HCT116 (cell line): ENCODE measurements around the gene DAPK2. TPM values are rescaled to one million over a fixed set of nuclear protein-coding genes. Genes with fewer than 3 reads are reported as not detected.

ENCODE experiments used
- ATAC-seq: fragments of 200-7000 bp; cut with Tn5 transposase; 2 replicates; pipeline ENCODE4 v1.9.1; 2020; ENCODE audit warnings: mild to moderate bottlenecking, moderate library complexity
- BruUV-seq: library from RNA; stranded (reverse); fragments of 400-500 nt; replicated peaks from 2 replicates; lab custom pipeline; 2021; lab: Mats Ljungman, UMichigan
- CTCF ChIA-PET: fragments of 300-600 bp; sonication (Branson Sonifier 250); formaldehyde crosslinking; loops from one replicate; lab custom pipeline; 2021; ENCODE audit warnings: antibody characterized with exemption; lab: Charles Lee
- POLR2A ChIA-PET: fragments of 300-600, 350-600 bp; sonication (Branson Sonifier 250); formaldehyde crosslinking; loops from one replicate; lab custom pipeline; 2021; ENCODE audit warnings: antibody characterized with exemption; lab: Charles Lee
- RAD21 ChIA-PET, 2 experiments: fragments of 300-600 bp; sonication (Branson Sonifier 250); formaldehyde crosslinking; loops; one replicate each; lab custom pipeline; 2023; ENCODE audit warnings: low total read pairs in 2 of 2; ENCODE audit not compliant: uncharacterized antibody in 2 of 2, unreplicated experiment in 2 of 2, low non-redundant PET in 1 of 2; lab: Charles Lee
- DNase-seq: peaks from one replicate; pipeline ENCODE4 v3.0.0-alpha.2; 2010; ENCODE audit warnings: low read depth, low spot score
- H2AFZ ChIP-seq: fragments of 200-600 bp; shearing (Covaris generic), sonication (generic); 2 replicates; pipeline ENCODE4 v1.6.1; 2017; ENCODE audit warnings: low read depth, mixed run types, mixed read lengths, antibody characterized with exemption, low read length; ENCODE audit not compliant: poor library complexity, severe bottlenecking
- H3K27ac ChIP-seq: 2 replicates; pipeline ENCODE4 v1.5.1; 2012; ENCODE audit warnings: low read depth, low read length
- H3K27me3 ChIP-seq: fragments of 200-600 bp; sonication (generic); 2 replicates; pipeline ENCODE4 v1.6.1; 2016; ENCODE audit warnings: mixed run types, low read length, mixed read lengths; ENCODE audit not compliant: insufficient read depth
- H3K36me3 ChIP-seq, 2 experiments: fragments of 200-500 bp in 1 of 2; fragments of 200-600 bp in 1 of 2; sonication (Bioruptor generic) in 1 of 2; sonication (generic) in 1 of 2; 2 replicates each; pipeline versions ENCODE4 v1.5.1 to v1.6.1; 2014 to 2016; ENCODE audit warnings: low read length in 2 of 2, inconsistent platforms in 1 of 2, mixed read lengths in 1 of 2, mixed run types in 1 of 2; ENCODE audit not compliant: insufficient read depth in 2 of 2, control insufficient read depth in 1 of 2
- H3K4me1 ChIP-seq, 2 experiments: fragments of 200-600 bp in 1 of 2; sonication (generic) in 1 of 2; 2 replicates each; pipeline versions ENCODE4 v1.5.1 to v1.6.1; 2012 to 2017; ENCODE audit warnings: low read length in 2 of 2, inconsistent platforms in 1 of 2, mild to moderate bottlenecking in 1 of 2, mixed read lengths in 1 of 2, mixed run types in 1 of 2, moderate library complexity in 1 of 2; ENCODE audit not compliant: insufficient read depth in 2 of 2, control insufficient read depth in 1 of 2
- H3K4me2 ChIP-seq: fragments of 200-600 bp; sonication (generic); 2 replicates; pipeline ENCODE4 v1.6.1; 2017; ENCODE audit warnings: mixed run types, low read length, mixed read lengths
- H3K4me3 ChIP-seq, 2 experiments: fragments of 200-600 bp in 1 of 2; sonication (generic) in 1 of 2; replicated peaks in 1 of 2; 2 replicates each; pipeline ENCODE4 v1.5.1; 2011 to 2016; ENCODE audit warnings: low read length in 2 of 2, control low read depth in 1 of 2, low read depth in 1 of 2, mild to moderate bottlenecking in 1 of 2, mixed read lengths in 1 of 2, mixed run types in 1 of 2
- H3K79me2 ChIP-seq: fragments of 200-600 bp; sonication (generic); 2 replicates; pipeline ENCODE4 v1.6.1; 2017; ENCODE audit warnings: mild to moderate bottlenecking, mixed run types, low read length, moderate library complexity, mixed read lengths; ENCODE audit not compliant: insufficient read depth
- H3K9ac ChIP-seq: fragments of 200-600 bp; sonication (generic); 2 replicates; pipeline ENCODE4 v1.6.1; 2016; ENCODE audit warnings: low read length, mixed read lengths
- H3K9me2 ChIP-seq: fragments of 200-600 bp; sonication (generic), shearing (Covaris generic); 2 replicates; pipeline ENCODE4 v1.6.1; 2017; ENCODE audit warnings: mixed run types, mild to moderate bottlenecking, moderate library complexity; ENCODE audit not compliant: insufficient read depth
- H3K9me3 ChIP-seq, 2 experiments: fragments of 200-500 bp in 1 of 2; fragments of 200-600 bp in 1 of 2; sonication (Bioruptor generic) in 1 of 2; sonication (generic) in 1 of 2; 2 replicates each; pipeline ENCODE4 v1.6.1; 2014 to 2017; ENCODE audit warnings: low read length in 2 of 2, mixed read lengths in 2 of 2, inconsistent platforms in 1 of 2, low read depth in 1 of 2, mild to moderate bottlenecking in 1 of 2, mixed run types in 1 of 2, moderate library complexity in 1 of 2; ENCODE audit not compliant: control insufficient read depth in 1 of 2, insufficient read depth in 1 of 2
- H4K20me1 ChIP-seq: fragments of 200-600 bp; sonication (generic), shearing (Covaris generic); 2 replicates; pipeline ENCODE4 v1.6.1; 2017; ENCODE audit warnings: mixed run types, mild to moderate bottlenecking, moderate library complexity; ENCODE audit not compliant: insufficient read depth
- EGR1 ChIP-seq: IDR thresholded peaks from 2 replicates; pipeline ENCODE4 v1.6.1; 2012; ENCODE audit warnings: low read depth
- ELF1 ChIP-seq: IDR thresholded peaks from 2 replicates; pipeline ENCODE4 v1.6.1; 2012; ENCODE audit warnings: low read depth, borderline replicate concordance
- EZH2 ChIP-seq: fragments of 200-600 bp; sonication (generic); IDR thresholded peaks from 2 replicates; pipeline ENCODE4 v1.6.1; 2017; ENCODE audit warnings: antibody characterized with exemption, mixed run types
- EZH2phosphoT487 ChIP-seq: fragments of 200-600 bp; IDR thresholded peaks from 2 replicates; pipeline ENCODE4 v1.6.1; 2018; ENCODE audit warnings: antibody characterized with exemption, borderline replicate concordance
- FOSL1 ChIP-seq: IDR thresholded peaks from 2 replicates; pipeline ENCODE4 v1.6.1; 2012; ENCODE audit warnings: low read depth
- JUND ChIP-seq: IDR thresholded peaks from 2 replicates; pipeline ENCODE4 v1.6.1; 2012
- POLR2AphosphoS5 ChIP-seq: IDR thresholded peaks from 2 replicates; pipeline ENCODE4 v1.6.1; 2011; ENCODE audit warnings: mild to moderate bottlenecking, low read depth, low read length, moderate library complexity
- RAD21 ChIP-seq: IDR thresholded peaks from 2 replicates; pipeline ENCODE4 v1.6.1; 2012; ENCODE audit warnings: low read depth, mild to moderate bottlenecking
- SIN3A ChIP-seq: IDR thresholded peaks from 2 replicates; pipeline ENCODE4 v1.6.1; 2012; ENCODE audit warnings: low read depth
- SP1 ChIP-seq: IDR thresholded peaks from 2 replicates; pipeline ENCODE4 v1.6.1; 2012; ENCODE audit warnings: low read depth
- SRF ChIP-seq: IDR thresholded peaks from 2 replicates; pipeline ENCODE4 v1.6.1; 2012; ENCODE audit warnings: low read depth
- YY1 ChIP-seq: IDR thresholded peaks from 2 replicates; pipeline ENCODE4 v1.6.1; 2011; ENCODE audit warnings: low read length, low read depth, moderate library complexity, mild to moderate bottlenecking; ENCODE audit not compliant: insufficient replicate concordance; ENCODE audit errors: extremely low read depth
- ZNF274 ChIP-seq: fragments of 200-500 bp; sonication (Bioruptor generic); IDR thresholded peaks from 2 replicates; pipeline ENCODE4 v1.6.1; 2014; ENCODE audit warnings: mild to moderate bottlenecking, low read depth, low read length, inconsistent platforms
- intact Hi-C: fragments of 100-400 bp; cut with micrococcal nuclease; formaldehyde crosslinking; loops from 2 replicates; pipeline ENCODE4 v1.10.0; 2022
- total RNA-seq: library from RNA; stranded (reverse); gene quantifications from one replicate; pipeline ENCODE4 v1.2.1, GENCODE V29; 2021; ENCODE audit not compliant: unreplicated experiment
- TF ChIP-seq, protein P1 (sequence below): IDR thresholded peaks from 2 replicates; pipeline ENCODE4 v1.6.1; 2012
- TF ChIP-seq, protein P2 (sequence below), 3 experiments: fragments of 200-600 bp in 1 of 3; sonication (generic) in 1 of 3; IDR thresholded peaks in 2 of 3; conservative IDR thresholded peaks in 1 of 3; 2 replicates each; pipeline ENCODE4 v1.5.1; 2012 to 2017; ENCODE audit warnings: low read depth in 2 of 3, low read length in 2 of 3, antibody characterized with exemption in 1 of 3, borderline replicate concordance in 1 of 3, control low read depth in 1 of 3, mild to moderate bottlenecking in 1 of 3, mixed read lengths in 1 of 3, mixed run types in 1 of 3, moderate library complexity in 1 of 3; ENCODE audit not compliant: insufficient read depth in 1 of 3
- TF ChIP-seq, protein P3 (sequence below): IDR thresholded peaks from 2 replicates; pipeline ENCODE4 v1.6.1; 2012
- TF ChIP-seq, protein P4 (sequence below): IDR thresholded peaks from 2 replicates; pipeline ENCODE4 v1.6.1; 2011; ENCODE audit warnings: mild to moderate bottlenecking, low read length, moderate library complexity; ENCODE audit not compliant: insufficient replicate concordance; ENCODE audit errors: extremely low read depth

DAPK2 gene
- total RNA-seq, 1 experiment from 2014 or later = 4.8 TPM

DNA sequence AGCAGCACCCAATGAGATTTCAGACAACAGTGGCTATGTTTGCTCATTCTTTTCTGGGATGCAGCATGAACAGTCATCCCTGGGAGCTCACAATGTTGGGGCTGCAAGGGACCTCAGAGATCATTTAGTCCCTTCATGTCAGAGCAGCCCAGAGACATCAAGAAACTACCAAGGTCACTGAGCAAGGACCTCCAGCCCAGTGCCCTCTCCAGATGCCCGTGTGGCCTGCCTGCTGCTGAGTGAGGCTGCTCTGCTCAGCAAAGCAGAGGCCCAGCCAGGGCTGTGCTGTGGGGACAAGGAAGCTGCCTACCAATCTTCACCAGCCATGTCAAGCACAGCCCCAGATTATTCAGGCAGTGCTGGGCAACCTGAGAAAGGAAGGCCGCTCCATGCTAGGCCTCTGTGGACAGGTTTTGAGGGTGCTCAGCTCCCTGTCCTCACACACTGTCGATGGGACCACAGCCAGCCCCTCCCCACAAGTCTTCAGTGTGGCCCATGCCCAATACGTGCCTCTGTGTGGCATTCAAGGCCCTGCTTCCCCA is 99.7 kb downstream of the DAPK2 start (continued):
- TF ChIP-seq EGR1 (no peak), ELF1 (no peak), EZH2 (no peak), SIN3A (no peak), SP1 (no peak), JUND (no peak), EZH2phosphoT487 (no peak)
- TF ChIP-seq, protein P1, sequence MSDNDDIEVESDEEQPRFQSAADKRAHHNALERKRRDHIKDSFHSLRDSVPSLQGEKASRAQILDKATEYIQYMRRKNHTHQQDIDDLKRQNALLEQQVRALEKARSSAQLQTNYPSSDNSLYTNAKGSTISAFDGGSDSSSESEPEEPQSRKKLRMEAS = no peak
- TF ChIP-seq, protein P2, sequence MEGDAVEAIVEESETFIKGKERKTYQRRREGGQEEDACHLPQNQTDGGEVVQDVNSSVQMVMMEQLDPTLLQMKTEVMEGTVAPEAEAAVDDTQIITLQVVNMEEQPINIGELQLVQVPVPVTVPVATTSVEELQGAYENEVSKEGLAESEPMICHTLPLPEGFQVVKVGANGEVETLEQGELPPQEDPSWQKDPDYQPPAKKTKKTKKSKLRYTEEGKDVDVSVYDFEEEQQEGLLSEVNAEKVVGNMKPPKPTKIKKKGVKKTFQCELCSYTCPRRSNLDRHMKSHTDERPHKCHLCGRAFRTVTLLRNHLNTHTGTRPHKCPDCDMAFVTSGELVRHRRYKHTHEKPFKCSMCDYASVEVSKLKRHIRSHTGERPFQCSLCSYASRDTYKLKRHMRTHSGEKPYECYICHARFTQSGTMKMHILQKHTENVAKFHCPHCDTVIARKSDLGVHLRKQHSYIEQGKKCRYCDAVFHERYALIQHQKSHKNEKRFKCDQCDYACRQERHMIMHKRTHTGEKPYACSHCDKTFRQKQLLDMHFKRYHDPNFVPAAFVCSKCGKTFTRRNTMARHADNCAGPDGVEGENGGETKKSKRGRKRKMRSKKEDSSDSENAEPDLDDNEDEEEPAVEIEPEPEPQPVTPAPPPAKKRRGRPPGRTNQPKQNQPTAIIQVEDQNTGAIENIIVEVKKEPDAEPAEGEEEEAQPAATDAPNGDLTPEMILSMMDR (IDR thresholded peaks at IDR 0.05 in 2 of 3, conservative IDR thresholded peaks at IDR 0.05 in 1 of 3; ENCODE audit: borderline replicate concordance in 1 of 3, insufficient read depth in 1 of 3, low read depth in 2 of 3, low read length in 2 of 3) = no peak

DNA sequence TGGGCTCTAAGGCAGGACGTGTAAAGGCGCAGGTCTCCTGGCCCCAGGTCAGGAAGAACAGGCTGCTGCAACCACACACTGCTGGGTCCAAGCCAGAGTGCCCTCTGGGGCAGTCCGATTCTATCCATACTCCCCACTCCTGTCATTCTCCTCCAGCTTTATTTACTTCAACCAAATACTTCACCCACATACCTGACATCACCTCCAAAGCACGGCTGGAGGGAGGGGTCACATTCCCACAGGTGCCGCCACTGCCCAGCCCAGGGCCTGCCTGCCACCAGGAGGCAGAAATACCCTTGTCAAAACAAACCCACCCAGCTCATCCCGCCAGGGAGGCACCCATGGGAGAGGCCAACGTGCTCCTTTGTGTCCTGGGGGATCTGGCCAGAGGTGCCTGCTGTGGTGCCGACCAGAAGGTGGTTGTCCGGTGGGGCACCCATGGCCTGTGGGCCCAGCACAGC is 100.4 kb downstream of the DAPK2 start:
- Histone ChIP-seq H3K27ac (no peak overlapping the region), H3K27me3 (no peaks in the 10 kb centered on the region), H3K9ac (no peak overlapping the region), H3K79me2 (no peaks in the 10 kb centered on the region), H3K9me3 (no peaks in the 10 kb centered on the region), H3K4me1 (peaks cover 0 to 9% of the 10 kb centered on the region in 2 experiments; a peak in 1 of 4 replicates), H3K4me3 (no peak overlapping the region), H3K4me2 (no peak overlapping the region), H4K20me1 (no peaks in the 10 kb centered on the region), H3K9me2 (no peaks in the 10 kb centered on the region), H2AFZ (no peak overlapping the region), H3K36me3 (no peaks in the 10 kb centered on the region)
- no peak for DNase-seq
- intact Hi-C loops = loop anchor here (1.0 kb wide), 1 partner anchor 100 kb away; the partner anchor contains the start of gene DAPK2
- CTCF ChIA-PET = interaction anchor here (0.6 to 2.3 kb wide), 11 partner anchors 8 to 122 kb away, joined by 3 to 13 read pairs (median 3); partner anchors contain the start of gene DAPK2
- ATAC-seq = peak; percentile 18; the same call in 1 of the 2 replicates
- RAD21 ChIA-PET = no interaction called here
- POLR2A ChIA-PET = no interaction called here
- BruUV-seq = no TSS peak
- TF ChIP-seq RAD21 (no peak), ELF1 (no peak), YY1 (no peak), EZH2phosphoT487 (no peak), ZNF274 (no peak), SRF (no peak), POLR2AphosphoS5 (no peak), FOSL1 (no peak), SP1 (no peak), EZH2 (no peak)
- TF ChIP-seq, protein P3, sequence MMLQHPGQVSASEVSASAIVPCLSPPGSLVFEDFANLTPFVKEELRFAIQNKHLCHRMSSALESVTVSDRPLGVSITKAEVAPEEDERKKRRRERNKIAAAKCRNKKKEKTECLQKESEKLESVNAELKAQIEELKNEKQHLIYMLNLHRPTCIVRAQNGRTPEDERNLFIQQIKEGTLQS = no peak
- TF ChIP-seq, protein P2 (IDR thresholded peaks at IDR 0.05 in 2 of 3, conservative IDR thresholded peaks at IDR 0.05 in 1 of 3; ENCODE audit: borderline replicate concordance in 1 of 3, insufficient read depth in 1 of 3, low read depth in 2 of 3, low read length in 2 of 3) = no peak
- TF ChIP-seq, protein P1 = no peak
- TF ChIP-seq, protein P4, sequence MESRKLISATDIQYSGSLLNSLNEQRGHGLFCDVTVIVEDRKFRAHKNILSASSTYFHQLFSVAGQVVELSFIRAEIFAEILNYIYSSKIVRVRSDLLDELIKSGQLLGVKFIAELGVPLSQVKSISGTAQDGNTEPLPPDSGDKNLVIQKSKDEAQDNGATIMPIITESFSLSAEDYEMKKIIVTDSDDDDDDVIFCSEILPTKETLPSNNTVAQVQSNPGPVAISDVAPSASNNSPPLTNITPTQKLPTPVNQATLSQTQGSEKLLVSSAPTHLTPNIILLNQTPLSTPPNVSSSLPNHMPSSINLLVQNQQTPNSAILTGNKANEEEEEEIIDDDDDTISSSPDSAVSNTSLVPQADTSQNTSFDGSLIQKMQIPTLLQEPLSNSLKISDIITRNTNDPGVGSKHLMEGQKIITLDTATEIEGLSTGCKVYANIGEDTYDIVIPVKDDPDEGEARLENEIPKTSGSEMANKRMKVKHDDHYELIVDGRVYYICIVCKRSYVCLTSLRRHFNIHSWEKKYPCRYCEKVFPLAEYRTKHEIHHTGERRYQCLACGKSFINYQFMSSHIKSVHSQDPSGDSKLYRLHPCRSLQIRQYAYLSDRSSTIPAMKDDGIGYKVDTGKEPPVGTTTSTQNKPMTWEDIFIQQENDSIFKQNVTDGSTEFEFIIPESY = no peak
